Caco-2 (cell line): ENCODE results near the gene CIDEB. TPM values are rescaled to one million over a fixed set of nuclear protein-coding genes. Genes with fewer than 3 reads are reported as not detected.

Experiments used
- BruUV-seq: library from RNA; stranded (reverse); fragments of 400-500 nt; replicated peaks from 2 replicates; lab custom pipeline; 2021; lab: Mats Ljungman, UMichigan
- CTCF ChIA-PET: fragments of 300-600 bp; sonication (Branson Sonifier 250); formaldehyde crosslinking; loops from one replicate; lab custom pipeline; 2022; ENCODE audit warnings: antibody characterized with exemption; lab: Charles Lee
- POLR2A ChIA-PET: fragments of 300-600 bp; sonication (Branson Sonifier 250); formaldehyde crosslinking; loops from one replicate; lab custom pipeline; 2022; ENCODE audit warnings: antibody characterized with exemption; lab: Charles Lee
- DNase-seq, 2 experiments: peaks; one replicate each; pipeline versions ENCODE4 v3.0.0 to v3.0.0-alpha.2; 2020 to 2022
- H3K27me3 ChIP-seq: replicated peaks from 2 replicates; pipeline ENCODE4 v1.6.0; 2011; ENCODE audit warnings: low read length; ENCODE audit not compliant: control insufficient read depth, insufficient read depth
- H3K36me3 ChIP-seq: 2 replicates; pipeline ENCODE4 v1.5.1; 2011; ENCODE audit warnings: low read length; ENCODE audit not compliant: control insufficient read depth, insufficient read depth
- H3K4me1 ChIP-seq: fragments of 250-450 bp; sonication (Bioruptor Pico); 2 replicates; pipeline ENCODE4 v1.5.1; 2020; ENCODE audit warnings: mild to moderate bottlenecking
- H3K4me3 ChIP-seq: 2 replicates; pipeline ENCODE4 v1.5.1; 2011; ENCODE audit warnings: low read depth, mild to moderate bottlenecking, control low read depth, low read length
- H3K9me3 ChIP-seq: fragments of 250-450 bp; sonication (Bioruptor Pico); 2 replicates; pipeline ENCODE4 v1.5.1; 2020; ENCODE audit warnings: mild to moderate bottlenecking, moderate library complexity
- H3K27ac Mint-ChIP-seq: one replicate; pipeline ENCODE4 v1.8.0; 2022; ENCODE audit warnings: mixed read lengths; ENCODE audit not compliant: unreplicated experiment
- H3K27me3 Mint-ChIP-seq: one replicate; pipeline ENCODE4 v1.8.0; 2022; ENCODE audit warnings: mixed read lengths; ENCODE audit not compliant: insufficient read depth, unreplicated experiment
- H3K36me3 Mint-ChIP-seq: one replicate; pipeline ENCODE4 v1.8.0; 2022; ENCODE audit warnings: mild to moderate bottlenecking, mixed read lengths; ENCODE audit not compliant: insufficient read depth, unreplicated experiment
- H3K4me1 Mint-ChIP-seq: one replicate; pipeline ENCODE4 v1.8.0; 2022; ENCODE audit warnings: low read depth, mixed read lengths; ENCODE audit not compliant: unreplicated experiment
- H3K4me3 Mint-ChIP-seq: one replicate; pipeline ENCODE4 v1.8.0; 2022; ENCODE audit warnings: mild to moderate bottlenecking, moderate library complexity, mixed read lengths; ENCODE audit not compliant: unreplicated experiment
- H3K9me3 Mint-ChIP-seq: one replicate; pipeline ENCODE4 v1.8.0; 2022; ENCODE audit warnings: mixed read lengths; ENCODE audit not compliant: unreplicated experiment
- intact Hi-C: fragments of 100-400 bp; cut with micrococcal nuclease; formaldehyde crosslinking; loops from one replicate; pipeline ENCODE4 v1.10.0; 2022; ENCODE audit not compliant: unreplicated experiment
- total RNA-seq: library from RNA; stranded (reverse); gene quantifications from 2 replicates; pipeline ENCODE4 v1.2.3, GENCODE V29; 2022
- TF ChIP-seq, protein P1 (sequence below), 2 experiments: fragments of 200-600 bp in 1 of 2; IDR thresholded peaks; 1 replicate in 1 of 2; 2 replicates in 1 of 2; pipeline versions ENCODE4 v1.5.1 to v1.8.0; 2011 to 2022; ENCODE audit warnings: antibody characterized with exemption in 1 of 2, control low read depth in 1 of 2, inconsistent platforms in 1 of 2, low read depth in 1 of 2, low read length in 1 of 2, mild to moderate bottlenecking in 1 of 2, moderate library complexity in 1 of 2; ENCODE audit not compliant: insufficient read depth in 1 of 2, severe bottlenecking in 1 of 2, unreplicated experiment in 1 of 2

Gene CIDEB
- total RNA-seq, 1 experiment from 2014 or later: 7.2 TPM

GRCh38 chr14:24315807-24316596 is 8.2 kb upstream of the CIDEB start:
- intact Hi-C loops: no loop called here
- BruUV-seq: no TSS peak
- ChIA-PET POLR2A (no interaction called here), CTCF (interaction anchor here (1.1 to 1.4 kb wide), 3 partner anchors 8 to 74 kb away, joined by 3 to 18 read pairs (median 5); partner anchors contain the start of genes CIDEB and TINF2)
- H3K27ac Mint-ChIP-seq: no peak overlapping the region
- H3K4me1 Mint-ChIP-seq: peaks cover 6% of the 10 kb centered on the region
- Histone ChIP-seq H3K4me3 (peak overlapping the region; percentile 33), H3K36me3 (no peaks in the 10 kb centered on the region), H3K9me3 (no peaks in the 10 kb centered on the region), H3K27me3 (no peaks in the 10 kb centered on the region), H3K4me1 (peaks cover 14% of the 10 kb centered on the region)
- no peaks in the 10 kb centered on the region for H3K9me3 Mint-ChIP-seq
- peak; percentile 71 to 79 for DNase-seq
- peaks cover 14% of the 10 kb centered on the region for H3K27me3 Mint-ChIP-seq
- peak overlapping the region; percentile 60 for H3K4me3 Mint-ChIP-seq
- H3K36me3 Mint-ChIP-seq: peaks cover 16% of the 10 kb centered on the region
- TF ChIP-seq, protein P1, sequence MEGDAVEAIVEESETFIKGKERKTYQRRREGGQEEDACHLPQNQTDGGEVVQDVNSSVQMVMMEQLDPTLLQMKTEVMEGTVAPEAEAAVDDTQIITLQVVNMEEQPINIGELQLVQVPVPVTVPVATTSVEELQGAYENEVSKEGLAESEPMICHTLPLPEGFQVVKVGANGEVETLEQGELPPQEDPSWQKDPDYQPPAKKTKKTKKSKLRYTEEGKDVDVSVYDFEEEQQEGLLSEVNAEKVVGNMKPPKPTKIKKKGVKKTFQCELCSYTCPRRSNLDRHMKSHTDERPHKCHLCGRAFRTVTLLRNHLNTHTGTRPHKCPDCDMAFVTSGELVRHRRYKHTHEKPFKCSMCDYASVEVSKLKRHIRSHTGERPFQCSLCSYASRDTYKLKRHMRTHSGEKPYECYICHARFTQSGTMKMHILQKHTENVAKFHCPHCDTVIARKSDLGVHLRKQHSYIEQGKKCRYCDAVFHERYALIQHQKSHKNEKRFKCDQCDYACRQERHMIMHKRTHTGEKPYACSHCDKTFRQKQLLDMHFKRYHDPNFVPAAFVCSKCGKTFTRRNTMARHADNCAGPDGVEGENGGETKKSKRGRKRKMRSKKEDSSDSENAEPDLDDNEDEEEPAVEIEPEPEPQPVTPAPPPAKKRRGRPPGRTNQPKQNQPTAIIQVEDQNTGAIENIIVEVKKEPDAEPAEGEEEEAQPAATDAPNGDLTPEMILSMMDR (IDR thresholded peaks at IDR 0.05; ENCODE audit: insufficient read depth in 1 of 2, low read depth in 1 of 2, low read length in 1 of 2, severe bottlenecking in 1 of 2, unreplicated experiment in 1 of 2): peak in 1 of 2 experiments; percentile 47

- TF ChIP-seq, protein P1 (IDR thresholded peaks at IDR 0.05; ENCODE audit: insufficient read depth in 1 of 2, low read depth in 1 of 2, low read length in 1 of 2, severe bottlenecking in 1 of 2, unreplicated experiment in 1 of 2): no peak
- Mint-ChIP-seq H3K4me3 (peak overlapping the region; percentile 60), H3K4me1 (peaks cover 6% of the 10 kb centered on the region), H3K9me3 (no peaks in the 10 kb centered on the region), H3K36me3 (peaks cover 16% of the 10 kb centered on the region), H3K27ac (no peak overlapping the region), H3K27me3 (peaks cover 13% of the 10 kb centered on the region)
- H3K27me3 ChIP-seq: no peaks in the 10 kb centered on the region
- DNase-seq: no peak
- H3K4me3 ChIP-seq: no peak overlapping the region
- ChIA-PET CTCF (interaction anchor here (1.1 to 1.4 kb wide), 3 partner anchors 8 to 73 kb away, joined by 3 to 18 read pairs (median 5); partner anchors contain the start of genes CIDEB and TINF2), POLR2A (no interaction called here)
- intact Hi-C loops: no loop called here
- H3K4me1 ChIP-seq: peaks cover 14% of the 10 kb centered on the region
- H3K9me3 ChIP-seq: no peaks in the 10 kb centered on the region
- H3K36me3 ChIP-seq: no peaks in the 10 kb centered on the region
- no TSS peak for BruUV-seq
These were observed 7.5 kb upstream of the CIDEB start for GRCh38 chr14:24315243-24315806.

- Histone ChIP-seq H3K4me3 (no peak overlapping the region), H3K36me3 (no peaks in the 10 kb centered on the region), H3K27me3 (no peaks in the 10 kb centered on the region), H3K9me3 (no peaks in the 10 kb centered on the region), H3K4me1 (peaks cover 14% of the 10 kb centered on the region)
- peaks cover 6% of the 10 kb centered on the region for H3K4me1 Mint-ChIP-seq
- intact Hi-C loops: no loop called here
- H3K27ac Mint-ChIP-seq: no peak overlapping the region
- CTCF ChIA-PET: interaction anchor here (1.1 kb wide), 1 partner anchor 52 kb away, joined by 5 read pairs; no protein-coding TSS in a partner anchor
- H3K27me3 Mint-ChIP-seq: peaks cover 8% of the 10 kb centered on the region
- no peak overlapping the region for H3K4me3 Mint-ChIP-seq
- no peaks in the 10 kb centered on the region for H3K9me3 Mint-ChIP-seq
- no TSS peak for BruUV-seq
- no peak for DNase-seq
- peaks cover 17% of the 10 kb centered on the region for H3K36me3 Mint-ChIP-seq
- POLR2A ChIA-PET: no interaction called here
- TF ChIP-seq, protein P1 (IDR thresholded peaks at IDR 0.05; ENCODE audit: insufficient read depth in 1 of 2, low read depth in 1 of 2, low read length in 1 of 2, severe bottlenecking in 1 of 2, unreplicated experiment in 1 of 2): no peak
These were observed 6.8 kb upstream of the CIDEB start for GRCh38 chr14:24314377-24315193.
